ENCODE data around the gene IQCN. TPM values are rescaled to one million over a fixed set of nuclear protein-coding genes. Genes with fewer than 3 reads are reported as not detected.
A peak's percentile ranks its signal among the peaks of the same experiment; 100 is the strongest.

IQCN gene
- 1.1 and 1.2 TPM in 2 replicates for total RNA-seq
- 0.69 TPM for polyA plus RNA-seq (2012)

- peak; percentile 38 for DNase-seq (ENCODE audit: low read depth)
These were observed at the start of gene IQCN for GRCh38 chr19:18274219-18274780. Gene IQCN (minus strand): TSS chr19:18274452. CDS start chr19:18269478, 4,974 bp downstream.

- DNase-seq (ENCODE audit: low read depth): peak; percentile 98
These were observed 48.7 kb upstream of the IQCN start, which contains the start of gene LSM4 for GRCh38 chr19:18322759-18323460. Gene LSM4 (minus strand): TSS chr19:18323076. CDS start chr19:18323020, 56 bp downstream.

- DNase-seq (ENCODE audit: low read depth): peak; percentile 67
These were observed 48.1 kb upstream of the IQCN start for GRCh38 chr19:18322318-18322758.

GRCh38 chr19:18321734-18322102, 47.5 kb upstream of the IQCN start:
- DNase-seq (ENCODE audit: low read depth): no peak

GRCh38 chr19:18320865-18321733, 46.8 kb upstream of the IQCN start:
- no peak for DNase-seq (ENCODE audit: low read depth)

GRCh38 chr19:18319591-18320135, 45.4 kb upstream of the IQCN start:
- no peak for DNase-seq (ENCODE audit: low read depth)

- DNase-seq (ENCODE audit: low read depth): peak; percentile 31
These were observed 43.9 kb upstream of the IQCN start for GRCh38 chr19:18317961-18318800.

- no peak for DNase-seq (ENCODE audit: low read depth)
These were observed 39.1 kb upstream of the IQCN start for GRCh38 chr19:18313398-18313797.

GRCh38 chr19:18312092-18312534, 37.9 kb upstream of the IQCN start:
- DNase-seq (ENCODE audit: low read depth): no peak

GRCh38 chr19:18311502-18312091, 37.3 kb upstream of the IQCN start:
- DNase-seq (ENCODE audit: low read depth): no peak

GRCh38 chr19:18310966-18311365, 36.7 kb upstream of the IQCN start:
- DNase-seq (ENCODE audit: low read depth): no peak

GRCh38 chr19:18310118-18310909, 36.1 kb upstream of the IQCN start:
- no peak for DNase-seq (ENCODE audit: low read depth)

GRCh38 chr19:18309525-18310064, 35.3 kb upstream of the IQCN start:
- DNase-seq (ENCODE audit: low read depth): no peak

GRCh38 chr19:18308948-18309325, 34.7 kb upstream of the IQCN start:
- no peak for DNase-seq (ENCODE audit: low read depth)

- no peak for DNase-seq (ENCODE audit: low read depth)
These were observed 34.0 kb upstream of the IQCN start for GRCh38 chr19:18308051-18308947.

GRCh38 chr19:18307271-18307681, 33.0 kb upstream of the IQCN start:
- no peak for DNase-seq (ENCODE audit: low read depth)

- no peak for DNase-seq (ENCODE audit: low read depth)
These were observed 32.6 kb upstream of the IQCN start for GRCh38 chr19:18306888-18307260.
